GM12878 (cell line): ENCODE data around the gene SH3D19. TPM values are rescaled to one million over a fixed set of nuclear protein-coding genes. Genes with fewer than 3 reads are reported as not detected.

Source experiments
- ATAC-seq: fragments of 200-7000 bp; cut with Tn5 transposase; 3 replicates; pipeline ENCODE4 v1.9.1; 2020; ENCODE audit warnings: mild to moderate bottlenecking, moderate library complexity
- BruUV-seq: library from RNA; stranded (reverse); fragments of 400-500 nt; replicated peaks from 2 replicates; lab custom pipeline; 2021; lab: Mats Ljungman, UMichigan
- CTCF ChIA-PET: fragments of 300-600 bp; sonication (Branson Sonifier 250); formaldehyde crosslinking; extraction: SDS; loops from one replicate; lab custom pipeline; 2021; ENCODE audit warnings: inconsistent platforms; lab: Yijun Ruan, JAX
- POLR2A ChIA-PET: fragments of 350-600 bp; formaldehyde crosslinking; extraction: SDS; loops from one replicate; lab custom pipeline; 2021; ENCODE audit warnings: inconsistent platforms; lab: Charles Lee
- RAD21 ChIA-PET: fragments of 300-600 bp; sonication (Branson Sonifier 250); formaldehyde crosslinking; loops from one replicate; lab custom pipeline; 2023; ENCODE audit warnings: antibody characterized with exemption; ENCODE audit not compliant: unreplicated experiment; lab: Charles Lee
- SMC1A ChIA-PET: fragments of 300-600 bp; sonication (Branson Sonifier 250); formaldehyde crosslinking; loops from one replicate; lab custom pipeline; 2023; ENCODE audit not compliant: unreplicated experiment, uncharacterized antibody; lab: Charles Lee
- DNase-seq: peaks from one replicate; pipeline ENCODE4 v3.0.0-alpha.2; 2011; ENCODE audit warnings: low read depth, low spot score
- FAIRE-seq: peaks from 3 replicates; lab custom pipeline; 2011; peaks lifted over from hg19 to GRCh38; lab: Jason Lieb, UNC
- H2AFZ ChIP-seq: 2 replicates; pipeline ENCODE4 v1.6.0; 2011; ENCODE audit warnings: low read depth, low read length, control low read depth; ENCODE audit not compliant: control insufficient read depth
- H3K27ac ChIP-seq: 2 replicates; pipeline ENCODE4 v1.5.1; 2011; ENCODE audit warnings: control low read depth; ENCODE audit not compliant: control insufficient read depth, insufficient read depth
- H3K27me3 ChIP-seq, 2 experiments: replicated peaks in 1 of 2; 2 replicates each; pipeline versions ENCODE4 v1.6.0 to v1.6.1; 2011; ENCODE audit warnings: low read length in 1 of 2; ENCODE audit not compliant: control insufficient read depth in 2 of 2, insufficient read depth in 2 of 2
- H3K36me3 ChIP-seq, 2 experiments: 2 replicates each; pipeline ENCODE4 v1.5.1; 2011; ENCODE audit warnings: low read length in 1 of 2; ENCODE audit not compliant: control insufficient read depth in 2 of 2, insufficient read depth in 2 of 2
- H3K4me1 ChIP-seq: 2 replicates; pipeline ENCODE4 v1.6.1; 2011; ENCODE audit warnings: mild to moderate bottlenecking, low read length, moderate library complexity, mixed read lengths; ENCODE audit not compliant: control insufficient read depth, insufficient read depth
- H3K4me2 ChIP-seq: 2 replicates; pipeline ENCODE4 v1.6.0; 2011; ENCODE audit warnings: control low read depth; ENCODE audit not compliant: control insufficient read depth, insufficient read depth
- H3K4me3 ChIP-seq: fragments of 200-600 bp; sonication (generic); 2 replicates; pipeline ENCODE4 v1.5.1; 2016
- H3K79me2 ChIP-seq: 2 replicates; pipeline ENCODE4 v1.6.0; 2011; ENCODE audit warnings: low read length; ENCODE audit not compliant: control insufficient read depth, insufficient read depth
- H3K9ac ChIP-seq: 2 replicates; pipeline ENCODE4 v1.8.0; 2011; ENCODE audit warnings: low read length, control low read depth, mixed read lengths; ENCODE audit not compliant: control insufficient read depth, insufficient read depth
- H3K9me3 ChIP-seq: replicated peaks from 3 replicates; pipeline ENCODE4 v1.5.1; 2011; ENCODE audit warnings: mild to moderate bottlenecking, low read length; ENCODE audit not compliant: control insufficient read depth, insufficient read depth
- H4K20me1 ChIP-seq: 2 replicates; pipeline ENCODE4 v1.6.0; 2011; ENCODE audit not compliant: control insufficient read depth, insufficient read depth
- ATF7 ChIP-seq: fragments of 450-650 bp; IDR thresholded peaks from 2 replicates; pipeline ENCODE4 v1.6.1; 2016; ENCODE audit warnings: low read depth, mild to moderate bottlenecking
- CBX3 ChIP-seq: fragments of 200-600 bp; sonication (generic); IDR thresholded peaks from 2 replicates; pipeline ENCODE4 v1.6.1; 2016; ENCODE audit warnings: low read depth, borderline replicate concordance
- GABPA ChIP-seq: IDR thresholded peaks from 2 replicates; pipeline ENCODE4 v1.6.1; 2014; ENCODE audit warnings: antibody characterized with exemption, low read depth, mild to moderate bottlenecking, inconsistent platforms
- HDAC6 ChIP-seq: fragments of 200-600 bp; sonication (generic); IDR thresholded peaks from one replicate; pipeline ENCODE4 v1.8.0; 2017; ENCODE audit warnings: antibody characterized with exemption; ENCODE audit not compliant: unreplicated experiment
- JUND ChIP-seq: IDR thresholded peaks from 2 replicates; pipeline ENCODE4 v1.6.1; 2012; ENCODE audit warnings: low read depth, mild to moderate bottlenecking, low read length, improper control_type of control experiment, moderate library complexity
- KAT2A ChIP-seq: conservative IDR thresholded peaks from 2 replicates; pipeline ENCODE4 v1.6.1; 2011; ENCODE audit warnings: low read depth, low read length; ENCODE audit not compliant: control insufficient read depth
- MYB ChIP-seq: fragments of 150-350 bp; IDR thresholded peaks from 2 replicates; pipeline ENCODE4 v1.6.1; 2014; ENCODE audit warnings: mild to moderate bottlenecking, low read depth, low read length, borderline replicate concordance
- NKRF ChIP-seq: fragments of 450-650 bp; conservative IDR thresholded peaks from 2 replicates; pipeline ENCODE4 v1.6.1; 2017; ENCODE audit warnings: mild to moderate bottlenecking, moderate library complexity
- NR2F1 ChIP-seq: fragments of 450-650 bp; conservative IDR thresholded peaks from 2 replicates; pipeline ENCODE4 v1.6.1; 2017; ENCODE audit warnings: mild to moderate bottlenecking
- ZBTB4 ChIP-seq: fragments of 450-650 bp; formaldehyde crosslinking; IDR thresholded peaks from 2 replicates; pipeline ENCODE4 v1.4.0; 2022; ENCODE audit warnings: mild to moderate bottlenecking, moderate library complexity
- ZNF207 ChIP-seq: fragments of 450-650 bp; IDR thresholded peaks from 2 replicates; pipeline ENCODE4 v1.6.1; 2014; ENCODE audit warnings: antibody characterized with exemption, mild to moderate bottlenecking, borderline replicate concordance
- ZNF274 ChIP-seq: IDR thresholded peaks from one replicate; pipeline ENCODE4 v1.8.0; 2011; ENCODE audit not compliant: insufficient read length, insufficient read depth
- ZSCAN29 ChIP-seq: fragments of 450-650 bp; IDR thresholded peaks from 2 replicates; pipeline ENCODE4 v1.6.1; 2017; ENCODE audit warnings: mild to moderate bottlenecking, moderate library complexity
- WGBS: methylation state at CpG from one replicate; pipeline ENCODE4 v1.1.6; 2016; ENCODE audit warnings: low lambda C conversion rate; ENCODE audit not compliant: insufficient replicate concordance, insufficient coverage; ENCODE audit errors: missing lambda C conversion rate; 5-methylcytosine and 5-hydroxymethylcytosine counted together
- in situ Hi-C: fragments of 300-500 bp; cut with MboI; formaldehyde crosslinking; loops from 9 replicates; pipeline ENCODE4 v1.14.3; 2018; ENCODE audit warnings: mixed read lengths
- intact Hi-C: fragments of 100-400 bp; cut with micrococcal nuclease; formaldehyde crosslinking; loops from one replicate; pipeline ENCODE4 v1.14.2; 2022; ENCODE audit not compliant: unreplicated experiment
- polyA plus RNA-seq, 11 experiments: library from polyadenylated mRNA; depleted of rRNA in 4 of 11; unstranded in 6 of 11; stranded (reverse) in 5 of 11; fragments of >200 nt; fragmentation: Nextera tagmentation in 4 of 11; fragmentation: Illumina TruSeq in 1 of 11; extraction: Ambion mirVana in 4 of 11; extraction: Trizol in 1 of 11; gene quantifications; 1 replicate in 1 of 11; 2 replicates in 10 of 11; pipeline versions ENCODE4 v1.2.1 to v1.2.3, GENCODE V29; 2011 to 2016; ENCODE audit warnings: inconsistent platforms in 2 of 11, missing spikeins in 2 of 11, low read depth in 1 of 11
- total RNA-seq, 4 experiments: library from RNA; depleted of rRNA in 3 of 4; stranded (reverse); fragments of >200 nt in 3 of 4; fragmentation: Illumina TruSeq in 1 of 4; extraction: Trizol in 1 of 4; gene quantifications; 2 replicates each; pipeline versions ENCODE4 v1.2.1 to v1.2.3, GENCODE V29; 2013 to 2021

SH3D19 gene
- total and polyA plus RNA-seq, 10 of the 15 experiments (the other 5 are each of a cell fraction or from before 2014, with no cell fraction given) = 0.03 to 6.9 (median 0.33) TPM; not detected in 3

GRCh38 chr4:151166636-151167035, 158.8 kb downstream of the SH3D19 start (continued):
- TF ChIP-seq ZBTB4 (CRISPR knock-in tag) = no peak
- no peak for TF ChIP-seq KAT2A
- TF ChIP-seq CBX3 = no peak

- POLR2A ChIA-PET = no interaction called here
- Histone ChIP-seq H3K36me3 (no peaks in the 10 kb centered on the region), H3K9me3 (no peaks in the 10 kb centered on the region), H3K4me2 (no peak overlapping the region), H2AFZ (no peak overlapping the region), H3K79me2 (no peaks in the 10 kb centered on the region), H3K27me3 (no peaks in the 10 kb centered on the region), H3K27ac (no peak overlapping the region), H3K9ac (no peak overlapping the region), H3K4me3 (no peak overlapping the region), H4K20me1 (no peaks in the 10 kb centered on the region), H3K4me1 (no peaks in the 10 kb centered on the region)
- 11% methylated on average over 10 of the region's 10 CpGs for WGBS
- in situ Hi-C loops = no loop called here
- no peak for DNase-seq
- BruUV-seq = no TSS peak
- SMC1A ChIA-PET = interaction anchor here (0.9 kb wide), 1 partner anchor 22 kb away, joined by 3 read pairs; no protein-coding TSS in a partner anchor
- CTCF ChIA-PET = no interaction called here
- intact Hi-C loops = no loop called here
- no peak for ATAC-seq
- TF ChIP-seq NR2F1 (no peak), ZSCAN29 (no peak), ZNF274 (no peak), ZNF207 (no peak), HDAC6 (no peak), ATF7 (no peak), JUND (no peak), MYB (no peak), NKRF (no peak), GABPA (no peak)
- RAD21 ChIA-PET = no interaction called here
- no peak for FAIRE-seq
These were observed 160.0 kb downstream of the SH3D19 start for GRCh38 chr4:151165205-151166000.
